ENCODE results near the gene UBE2D1. TPM values are rescaled to one million over a fixed set of nuclear protein-coding genes. Genes with fewer than 3 reads are reported as not detected.

Gene UBE2D1
- total and polyA plus RNA-seq, 9 of the 15 experiments (the other 6 are each of a cell fraction or from before 2014, with no cell fraction given): 4.1 to 24.4 (median 12.3) TPM

DNA sequence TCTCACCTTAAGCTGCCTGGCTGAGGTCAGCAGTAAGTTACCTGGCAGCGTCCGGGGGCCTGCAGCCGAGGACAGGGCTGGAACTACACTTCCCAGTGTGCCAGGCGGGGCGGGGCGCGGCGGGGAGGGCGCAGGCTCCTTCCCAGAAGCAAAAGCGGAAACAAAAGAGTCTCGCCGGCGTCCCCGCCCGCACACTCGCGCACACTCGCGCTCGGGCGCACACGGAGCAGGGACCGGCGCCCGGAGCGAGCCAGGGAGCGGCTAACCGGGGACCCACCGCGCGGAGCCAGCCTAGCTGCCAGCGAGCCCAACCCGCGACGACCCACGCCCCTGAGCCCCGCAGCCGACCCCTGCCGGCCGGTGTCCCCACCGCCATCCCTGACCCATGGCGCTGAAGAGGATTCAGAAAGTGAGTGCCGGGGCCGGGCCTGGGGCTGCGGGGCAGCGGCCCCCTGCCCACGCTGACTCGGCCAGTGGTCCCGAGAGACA, at the start of gene UBE2D1 (continued):
- TF ChIP-seq, protein P1, sequence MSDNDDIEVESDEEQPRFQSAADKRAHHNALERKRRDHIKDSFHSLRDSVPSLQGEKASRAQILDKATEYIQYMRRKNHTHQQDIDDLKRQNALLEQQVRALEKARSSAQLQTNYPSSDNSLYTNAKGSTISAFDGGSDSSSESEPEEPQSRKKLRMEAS (CRISPR knock-in tag; IDR thresholded peaks at IDR 0.05): peak; percentile 55; the same call in 1 of the 2 replicates
- TF ChIP-seq ZNF143 (CRISPR knock-in tag; IDR thresholded peaks at IDR 0.05): peak; percentile 83
- TF ChIP-seq, protein P2, sequence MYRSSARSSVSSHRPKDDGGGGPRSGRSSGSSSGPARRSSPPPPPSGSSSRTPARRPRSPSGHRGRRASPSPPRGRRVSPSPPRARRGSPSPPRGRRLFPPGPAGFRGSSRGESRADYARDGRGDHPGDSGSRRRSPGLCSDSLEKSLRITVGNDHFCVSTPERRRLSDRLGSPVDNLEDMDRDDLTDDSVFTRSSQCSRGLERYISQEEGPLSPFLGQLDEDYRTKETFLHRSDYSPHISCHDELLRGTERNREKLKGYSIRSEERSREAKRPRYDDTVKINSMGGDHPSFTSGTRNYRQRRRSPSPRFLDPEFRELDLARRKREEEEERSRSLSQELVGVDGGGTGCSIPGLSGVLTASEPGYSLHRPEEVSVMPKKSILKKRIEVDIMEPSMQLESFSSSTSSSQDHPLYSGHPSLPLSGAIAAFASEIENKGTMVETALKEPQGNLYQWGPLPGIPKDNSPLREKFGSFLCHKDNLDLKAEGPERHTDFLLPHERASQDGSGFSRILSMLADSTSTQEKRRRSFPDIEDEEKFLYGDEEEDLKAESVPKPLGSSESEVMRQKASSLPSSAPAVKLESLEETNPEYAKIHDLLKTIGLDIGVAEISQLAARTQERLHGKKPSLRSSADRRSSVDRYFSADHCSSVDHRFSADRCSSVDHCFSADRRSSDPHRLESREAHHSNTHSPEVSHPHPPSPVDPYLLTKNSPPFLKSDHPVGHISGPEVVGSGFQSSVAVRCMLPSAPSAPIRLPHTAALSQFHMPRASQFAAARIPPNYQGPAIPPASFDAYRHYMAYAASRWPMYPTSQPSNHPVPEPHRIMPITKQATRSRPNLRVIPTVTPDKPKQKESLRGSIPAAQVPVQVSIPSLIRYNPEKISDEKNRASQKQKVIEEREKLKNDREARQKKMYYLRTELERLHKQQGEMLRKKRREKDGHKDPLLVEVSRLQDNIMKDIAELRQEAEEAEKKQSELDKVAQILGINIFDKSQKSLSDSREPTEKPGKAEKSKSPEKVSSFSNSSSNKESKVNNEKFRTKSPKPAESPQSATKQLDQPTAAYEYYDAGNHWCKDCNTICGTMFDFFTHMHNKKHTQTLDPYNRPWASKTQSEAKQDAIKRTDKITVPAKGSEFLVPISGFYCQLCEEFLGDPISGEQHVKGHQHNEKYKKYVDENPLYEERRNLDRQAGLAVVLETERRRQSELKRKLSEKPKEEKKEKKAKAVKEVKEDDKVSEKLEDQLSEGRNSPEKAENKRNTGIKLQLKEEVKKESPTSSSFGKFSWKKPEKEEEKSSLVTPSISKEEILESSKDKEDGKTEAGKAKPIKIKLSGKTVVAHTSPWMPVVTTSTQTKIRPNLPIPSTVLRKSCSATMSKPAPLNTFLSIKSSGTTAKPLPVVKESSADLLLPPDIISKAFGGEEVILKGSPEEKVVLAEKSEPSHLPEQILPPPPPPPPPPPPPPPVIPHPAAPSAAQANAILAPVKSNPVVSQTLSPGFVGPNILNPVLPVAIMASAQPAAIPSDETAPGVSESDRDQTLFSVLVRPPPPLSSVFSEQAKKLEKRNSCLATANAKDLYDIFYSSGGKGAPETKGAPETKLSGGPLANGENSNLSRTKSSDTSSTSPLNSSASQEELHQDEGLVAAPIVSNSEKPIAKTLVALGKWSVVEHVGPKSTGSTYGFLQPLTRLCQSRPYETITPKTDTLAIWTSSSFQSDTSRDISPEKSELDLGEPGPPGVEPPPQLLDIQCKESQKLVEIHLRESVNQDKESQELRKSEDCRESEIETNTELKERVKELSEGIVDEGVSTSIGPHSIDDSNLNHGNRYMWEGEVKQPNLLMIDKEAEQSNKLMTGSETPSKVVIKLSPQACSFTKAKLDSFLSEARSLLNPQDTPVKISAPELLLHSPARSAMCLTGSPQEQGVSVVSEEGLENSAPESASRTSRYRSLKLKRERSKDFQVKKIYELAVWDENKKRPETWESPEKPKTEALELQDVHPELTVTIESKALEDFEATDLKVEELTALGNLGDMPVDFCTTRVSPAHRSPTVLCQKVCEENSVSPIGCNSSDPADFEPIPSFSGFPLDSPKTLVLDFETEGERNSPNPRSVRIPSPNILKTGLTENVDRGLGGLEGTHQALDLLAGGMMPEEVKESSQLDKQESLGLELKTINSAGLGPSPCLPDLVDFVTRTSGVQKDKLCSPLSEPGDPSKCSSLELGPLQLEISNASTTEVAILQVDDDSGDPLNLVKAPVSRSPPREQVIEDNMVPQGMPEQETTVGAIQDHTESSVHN (IDR thresholded peaks at IDR 0.05; ENCODE audit: borderline replicate concordance in 1 of 2, low read depth in 1 of 2): no peak
- peak; percentile 92 for TF ChIP-seq PCBP1 (IDR thresholded peaks at IDR 0.05; ENCODE audit: low read depth, low read length, poor library complexity, severe bottlenecking)
- 0 out of 2 replicates have a peak, but pooled peaks have one; percentile 21 for TF ChIP-seq ZKSCAN1 (IDR thresholded peaks at IDR 0.05; ENCODE audit: low read depth, low read length)
- TF ChIP-seq HEY1 (CRISPR knock-in tag; IDR thresholded peaks at IDR 0.05; ENCODE audit: borderline replicate concordance): no peak
- no peak for TF ChIP-seq STAT5B (CRISPR knock-in tag; IDR thresholded peaks at IDR 0.05)
- peak; percentile 61 to 79 for TF ChIP-seq SIX5 (IDR thresholded peaks at IDR 0.05; ENCODE audit: borderline replicate concordance in 1 of 2, insufficient read depth in 1 of 2, low read depth in 1 of 2, low read length in 2 of 2)
- no peak for TF ChIP-seq ZNF699 (CRISPR knock-in tag; IDR thresholded peaks at IDR 0.05; ENCODE audit: insufficient replicate concordance)
- TF ChIP-seq ZBTB17 (CRISPR knock-in tag; IDR thresholded peaks at IDR 0.05): 0 out of 2 replicates have a peak, but pooled peaks have one; percentile 57
- TF ChIP-seq FOXJ3 (CRISPR knock-in tag; IDR thresholded peaks at IDR 0.05): no peak
- no peak for TF ChIP-seq COPS2 (conservative IDR thresholded peaks at IDR 0.05)
- peak; percentile 54 for TF ChIP-seq CCNT2 (IDR thresholded peaks at IDR 0.05; ENCODE audit: borderline replicate concordance, extremely low read depth, insufficient read length, low read depth, low read length)
- no peak for TF ChIP-seq NFYB (IDR thresholded peaks at IDR 0.05; ENCODE audit: extremely low read depth, insufficient read length)
- peak; percentile 86 for TF ChIP-seq POLR2AphosphoS5 (IDR thresholded peaks at IDR 0.05; ENCODE audit: control insufficient read depth, insufficient read depth, low read depth, low read length)
- TF ChIP-seq MECOM (CRISPR knock-in tag; IDR thresholded peaks at IDR 0.05): no peak
- TF ChIP-seq XRCC5 (IDR thresholded peaks at IDR 0.05; ENCODE audit: low read depth, low read length): peak; percentile 25; the same call in 1 of the 2 replicates
- TF ChIP-seq SRSF1 (IDR thresholded peaks at IDR 0.05; ENCODE audit: low read depth, low read length): no peak

Measured in K562 (cell line).